ENCODE results near the gene PROSER3. TPM values are rescaled to one million over a fixed set of nuclear protein-coding genes. Genes with fewer than 3 reads are reported as not detected.
A peak's percentile ranks its signal among the peaks of the same experiment; 100 is the strongest.

Gene PROSER3
- polyA plus RNA-seq, 1 donor from 2014 or later: 1.2 TPM

DNA sequence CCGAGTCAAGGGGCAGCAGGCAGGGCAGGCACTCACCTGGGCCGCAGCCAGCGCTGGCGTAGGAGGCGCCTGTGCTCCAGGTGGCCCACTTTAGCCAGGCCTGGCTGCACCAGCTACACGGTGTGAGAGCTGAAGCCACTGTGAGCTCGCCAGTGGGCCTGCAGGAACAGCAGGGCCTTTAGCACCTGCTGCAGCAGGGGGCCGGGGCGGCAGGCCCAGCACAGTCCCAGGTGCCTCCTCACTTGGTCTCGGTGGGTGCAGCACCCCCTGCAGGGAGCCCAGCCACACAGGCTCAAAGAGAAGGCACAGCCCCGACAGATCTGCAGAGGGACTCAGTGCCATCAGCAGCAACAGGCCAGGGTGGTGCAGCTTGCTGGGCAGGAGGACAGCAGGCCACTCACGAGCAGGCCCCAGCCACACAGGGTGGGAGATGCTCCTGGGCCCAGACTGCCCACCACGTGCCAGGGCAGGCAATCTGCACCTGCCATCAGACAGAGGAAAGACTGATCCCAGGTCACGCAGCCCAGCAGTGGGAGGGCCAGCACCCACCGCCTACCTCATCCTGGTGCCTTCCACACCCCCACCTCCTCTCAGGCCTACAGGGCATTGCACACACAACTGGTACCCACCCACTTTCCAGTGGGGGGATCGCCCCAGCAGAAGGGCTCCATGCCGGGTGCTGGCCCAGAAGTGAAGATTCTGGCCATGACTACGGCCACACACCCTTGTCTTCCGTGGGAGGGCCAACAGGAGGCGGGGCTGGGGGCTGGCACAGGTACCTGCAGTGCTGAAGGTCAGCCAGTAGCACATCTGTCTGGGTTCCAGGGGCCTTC lies 33.2 kb downstream of the PROSER3 start:
- Histone ChIP-seq H3K27me3 (ENCODE audit: insufficient read depth, low read depth, low read length) (peaks cover 3% of the 10 kb centered on the region), H3K9me2 (ENCODE audit: insufficient read depth, low read length) (no peaks in the 10 kb centered on the region), H2AFZ (ENCODE audit: low read depth, low read length) (no peak overlapping the region), H3K9me3 (ENCODE audit: low read length) (no peaks in the 10 kb centered on the region), H3K79me2 (replicated peaks; ENCODE audit: insufficient read depth, low read length) (no peaks in the 10 kb centered on the region), H3K36me3 (ENCODE audit: insufficient read depth, low read length) (no peaks in the 10 kb centered on the region), H3K27ac (ENCODE audit: low read length) (no peak overlapping the region), H3K4me3 (ENCODE audit: low read length) (no peak overlapping the region), H3K9ac (ENCODE audit: low read length) (no peak overlapping the region), H3K4me2 (ENCODE audit: low read length) (no peak overlapping the region), H4K20me1 (ENCODE audit: insufficient read depth) (no peaks in the 10 kb centered on the region), H3F3A (ENCODE audit: insufficient read depth, low read length, poor library complexity, severe bottlenecking) (no peaks in the 10 kb centered on the region)
- TF ChIP-seq POLR2AphosphoS5 (IDR thresholded peaks at IDR 0.05): no peak
- TF ChIP-seq EP300 (conservative IDR thresholded peaks at IDR 0.05; ENCODE audit: poor library complexity, severe bottlenecking): no peak
- no peak for TF ChIP-seq TAF1 (IDR thresholded peaks at IDR 0.05; ENCODE audit: low read depth)
- TF ChIP-seq, protein P1, sequence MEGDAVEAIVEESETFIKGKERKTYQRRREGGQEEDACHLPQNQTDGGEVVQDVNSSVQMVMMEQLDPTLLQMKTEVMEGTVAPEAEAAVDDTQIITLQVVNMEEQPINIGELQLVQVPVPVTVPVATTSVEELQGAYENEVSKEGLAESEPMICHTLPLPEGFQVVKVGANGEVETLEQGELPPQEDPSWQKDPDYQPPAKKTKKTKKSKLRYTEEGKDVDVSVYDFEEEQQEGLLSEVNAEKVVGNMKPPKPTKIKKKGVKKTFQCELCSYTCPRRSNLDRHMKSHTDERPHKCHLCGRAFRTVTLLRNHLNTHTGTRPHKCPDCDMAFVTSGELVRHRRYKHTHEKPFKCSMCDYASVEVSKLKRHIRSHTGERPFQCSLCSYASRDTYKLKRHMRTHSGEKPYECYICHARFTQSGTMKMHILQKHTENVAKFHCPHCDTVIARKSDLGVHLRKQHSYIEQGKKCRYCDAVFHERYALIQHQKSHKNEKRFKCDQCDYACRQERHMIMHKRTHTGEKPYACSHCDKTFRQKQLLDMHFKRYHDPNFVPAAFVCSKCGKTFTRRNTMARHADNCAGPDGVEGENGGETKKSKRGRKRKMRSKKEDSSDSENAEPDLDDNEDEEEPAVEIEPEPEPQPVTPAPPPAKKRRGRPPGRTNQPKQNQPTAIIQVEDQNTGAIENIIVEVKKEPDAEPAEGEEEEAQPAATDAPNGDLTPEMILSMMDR (IDR thresholded peaks at IDR 0.05; ENCODE audit: poor library complexity, severe bottlenecking): peak; percentile 29
- TF ChIP-seq EZH2 (IDR thresholded peaks at IDR 0.05; ENCODE audit: borderline replicate concordance, insufficient read depth, low read length, poor library complexity, severe bottlenecking): no peak

DNA sequence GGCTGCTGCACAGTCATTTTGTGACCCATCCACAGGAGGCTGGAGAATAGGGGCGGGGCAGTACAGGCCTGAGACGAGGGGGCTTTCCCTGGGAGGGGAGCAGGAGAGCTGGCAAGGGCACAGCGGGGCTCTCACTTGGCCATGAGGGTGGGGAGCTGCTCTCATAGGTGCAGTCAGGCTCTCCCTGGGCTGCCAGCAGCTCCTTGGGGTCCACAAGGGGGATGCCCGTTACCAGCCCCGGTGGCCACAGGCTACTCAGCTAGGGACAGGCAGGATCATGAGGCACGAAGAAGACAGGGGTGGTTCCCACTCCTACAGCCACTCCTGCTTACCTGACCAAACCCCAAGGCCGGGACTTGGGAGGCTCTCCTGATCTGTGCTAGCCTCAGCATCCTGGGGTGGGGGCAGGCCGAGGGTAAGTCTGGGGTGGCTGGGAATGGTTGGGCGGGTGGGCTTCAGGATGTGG lies 33.9 kb downstream of the PROSER3 start:
- Histone ChIP-seq H3K79me2 (replicated peaks; ENCODE audit: insufficient read depth, low read length) (no peaks in the 10 kb centered on the region), H3K36me3 (ENCODE audit: insufficient read depth, low read length) (no peaks in the 10 kb centered on the region), H3K27ac (ENCODE audit: low read length) (no peak overlapping the region), H3K4me2 (ENCODE audit: low read length) (no peak overlapping the region), H2AFZ (ENCODE audit: low read depth, low read length) (no peak overlapping the region), H3F3A (ENCODE audit: insufficient read depth, low read length, poor library complexity, severe bottlenecking) (no peaks in the 10 kb centered on the region), H3K9ac (ENCODE audit: low read length) (no peak overlapping the region), H4K20me1 (ENCODE audit: insufficient read depth) (no peaks in the 10 kb centered on the region), H3K27me3 (ENCODE audit: insufficient read depth, low read depth, low read length) (peaks cover 9% of the 10 kb centered on the region), H3K9me2 (ENCODE audit: insufficient read depth, low read length) (no peaks in the 10 kb centered on the region), H3K4me3 (ENCODE audit: low read length) (no peak overlapping the region), H3K9me3 (ENCODE audit: low read length) (no peaks in the 10 kb centered on the region)
- TF ChIP-seq EZH2 (IDR thresholded peaks at IDR 0.05; ENCODE audit: borderline replicate concordance, insufficient read depth, low read length, poor library complexity, severe bottlenecking) (no peak), POLR2AphosphoS5 (IDR thresholded peaks at IDR 0.05) (no peak), EP300 (conservative IDR thresholded peaks at IDR 0.05; ENCODE audit: poor library complexity, severe bottlenecking) (no peak), MXI1 (conservative IDR thresholded peaks at IDR 0.05; ENCODE audit: poor library complexity, severe bottlenecking) (no peak), TAF1 (IDR thresholded peaks at IDR 0.05; ENCODE audit: low read depth) (no peak), RAD21 (conservative IDR thresholded peaks at IDR 0.05) (no peak), SMC3 (conservative IDR thresholded peaks at IDR 0.05; ENCODE audit: poor library complexity) (no peak)
- TF ChIP-seq, protein P1 (IDR thresholded peaks at IDR 0.05; ENCODE audit: poor library complexity, severe bottlenecking): no peak
- TF ChIP-seq, protein P2, sequence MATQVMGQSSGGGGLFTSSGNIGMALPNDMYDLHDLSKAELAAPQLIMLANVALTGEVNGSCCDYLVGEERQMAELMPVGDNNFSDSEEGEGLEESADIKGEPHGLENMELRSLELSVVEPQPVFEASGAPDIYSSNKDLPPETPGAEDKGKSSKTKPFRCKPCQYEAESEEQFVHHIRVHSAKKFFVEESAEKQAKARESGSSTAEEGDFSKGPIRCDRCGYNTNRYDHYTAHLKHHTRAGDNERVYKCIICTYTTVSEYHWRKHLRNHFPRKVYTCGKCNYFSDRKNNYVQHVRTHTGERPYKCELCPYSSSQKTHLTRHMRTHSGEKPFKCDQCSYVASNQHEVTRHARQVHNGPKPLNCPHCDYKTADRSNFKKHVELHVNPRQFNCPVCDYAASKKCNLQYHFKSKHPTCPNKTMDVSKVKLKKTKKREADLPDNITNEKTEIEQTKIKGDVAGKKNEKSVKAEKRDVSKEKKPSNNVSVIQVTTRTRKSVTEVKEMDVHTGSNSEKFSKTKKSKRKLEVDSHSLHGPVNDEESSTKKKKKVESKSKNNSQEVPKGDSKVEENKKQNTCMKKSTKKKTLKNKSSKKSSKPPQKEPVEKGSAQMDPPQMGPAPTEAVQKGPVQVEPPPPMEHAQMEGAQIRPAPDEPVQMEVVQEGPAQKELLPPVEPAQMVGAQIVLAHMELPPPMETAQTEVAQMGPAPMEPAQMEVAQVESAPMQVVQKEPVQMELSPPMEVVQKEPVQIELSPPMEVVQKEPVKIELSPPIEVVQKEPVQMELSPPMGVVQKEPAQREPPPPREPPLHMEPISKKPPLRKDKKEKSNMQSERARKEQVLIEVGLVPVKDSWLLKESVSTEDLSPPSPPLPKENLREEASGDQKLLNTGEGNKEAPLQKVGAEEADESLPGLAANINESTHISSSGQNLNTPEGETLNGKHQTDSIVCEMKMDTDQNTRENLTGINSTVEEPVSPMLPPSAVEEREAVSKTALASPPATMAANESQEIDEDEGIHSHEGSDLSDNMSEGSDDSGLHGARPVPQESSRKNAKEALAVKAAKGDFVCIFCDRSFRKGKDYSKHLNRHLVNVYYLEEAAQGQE (IDR thresholded peaks at IDR 0.05; ENCODE audit: borderline replicate concordance): no peak
